GM12874 (cell line): ENCODE results near the gene KRT83.

Experiments
- TF ChIP-seq, protein P1 (sequence below): IDR thresholded peaks from 2 replicates; pipeline ENCODE4 v1.5.1; 2011; ENCODE audit warnings: low read depth, mild to moderate bottlenecking, control low read depth, low read length, moderate library complexity; ENCODE audit not compliant: insufficient read depth

KRT83 gene

DNA sequence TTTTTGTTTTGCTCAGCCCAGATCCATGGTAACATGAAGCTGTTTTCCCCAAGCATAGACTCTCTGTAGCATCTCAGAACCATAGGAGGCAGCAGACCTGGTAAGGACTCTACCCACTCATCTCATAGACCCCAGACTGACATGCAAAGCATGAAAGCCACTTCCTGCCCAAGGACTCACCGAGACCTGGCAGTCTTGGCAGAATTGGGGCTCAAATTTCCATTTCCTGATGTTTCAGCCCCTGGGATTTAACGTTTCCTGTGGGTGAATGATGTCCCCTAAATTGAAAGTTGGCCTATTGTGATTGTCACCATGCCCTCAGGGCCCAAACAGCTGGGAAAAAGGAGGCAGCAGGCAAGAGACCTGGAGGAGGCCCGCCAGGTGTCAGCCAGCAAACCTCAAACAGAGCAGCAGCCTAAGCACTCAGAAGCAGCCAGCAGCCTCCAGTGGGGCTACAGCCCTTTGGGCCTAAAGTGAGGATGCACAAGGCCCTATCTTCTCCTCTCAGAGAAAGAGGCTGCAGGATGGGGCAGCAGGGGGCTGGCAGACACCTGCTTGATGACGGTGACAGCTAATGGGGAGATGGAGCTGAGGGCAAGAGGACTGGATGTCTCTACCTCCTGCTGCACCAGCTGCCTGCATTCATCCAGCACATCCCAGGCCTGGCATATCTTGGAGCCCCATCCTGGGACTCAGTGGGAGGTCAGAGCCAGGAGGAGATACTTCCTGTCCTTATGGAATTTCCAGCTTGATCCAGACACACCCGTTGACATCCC lies 37.6 kb upstream of the KRT83 start:
- TF ChIP-seq, protein P1, sequence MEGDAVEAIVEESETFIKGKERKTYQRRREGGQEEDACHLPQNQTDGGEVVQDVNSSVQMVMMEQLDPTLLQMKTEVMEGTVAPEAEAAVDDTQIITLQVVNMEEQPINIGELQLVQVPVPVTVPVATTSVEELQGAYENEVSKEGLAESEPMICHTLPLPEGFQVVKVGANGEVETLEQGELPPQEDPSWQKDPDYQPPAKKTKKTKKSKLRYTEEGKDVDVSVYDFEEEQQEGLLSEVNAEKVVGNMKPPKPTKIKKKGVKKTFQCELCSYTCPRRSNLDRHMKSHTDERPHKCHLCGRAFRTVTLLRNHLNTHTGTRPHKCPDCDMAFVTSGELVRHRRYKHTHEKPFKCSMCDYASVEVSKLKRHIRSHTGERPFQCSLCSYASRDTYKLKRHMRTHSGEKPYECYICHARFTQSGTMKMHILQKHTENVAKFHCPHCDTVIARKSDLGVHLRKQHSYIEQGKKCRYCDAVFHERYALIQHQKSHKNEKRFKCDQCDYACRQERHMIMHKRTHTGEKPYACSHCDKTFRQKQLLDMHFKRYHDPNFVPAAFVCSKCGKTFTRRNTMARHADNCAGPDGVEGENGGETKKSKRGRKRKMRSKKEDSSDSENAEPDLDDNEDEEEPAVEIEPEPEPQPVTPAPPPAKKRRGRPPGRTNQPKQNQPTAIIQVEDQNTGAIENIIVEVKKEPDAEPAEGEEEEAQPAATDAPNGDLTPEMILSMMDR = peak; percentile 9; the same call in 1 of the 2 replicates

DNA sequence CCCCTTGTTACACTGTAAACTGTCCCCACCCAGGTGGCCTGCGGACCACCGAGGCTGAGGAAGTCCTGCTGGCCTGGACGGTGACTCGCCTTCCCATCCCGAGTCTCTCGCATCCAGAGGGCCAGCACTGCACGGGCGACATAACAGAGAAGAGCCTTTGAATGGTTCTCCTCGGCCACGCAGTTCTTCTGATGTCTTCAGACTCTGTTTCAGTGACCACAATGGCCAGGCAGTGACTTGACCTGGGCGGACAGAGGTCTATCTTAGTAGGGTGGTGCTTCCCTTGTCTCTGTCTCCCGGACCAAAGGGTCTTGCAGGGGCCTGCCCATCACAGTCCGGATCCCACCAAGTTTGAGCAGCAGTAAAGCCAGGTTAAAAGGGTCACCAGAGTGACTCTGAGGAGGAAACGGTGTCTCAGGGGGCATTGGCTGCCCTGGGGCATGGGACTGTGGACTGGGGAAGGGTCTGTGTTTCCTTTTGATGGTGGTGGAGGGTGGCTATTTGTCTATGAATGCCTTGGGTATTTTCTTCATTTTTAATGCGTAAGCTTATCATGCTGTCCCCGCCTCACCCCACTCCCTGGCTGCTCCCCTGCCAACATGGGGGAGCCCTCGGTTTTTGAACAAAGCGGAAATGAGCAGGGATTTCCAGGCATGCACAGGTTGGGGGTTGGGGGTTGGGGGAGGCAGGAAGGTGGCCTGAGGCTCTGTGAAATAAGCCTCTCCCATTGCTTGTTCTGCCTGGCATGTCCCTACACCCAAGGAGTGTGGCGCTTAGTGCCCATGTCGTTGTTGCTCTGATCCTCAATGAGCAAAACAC lies 35.8 kb upstream of the KRT83 start:
- TF ChIP-seq, protein P1 = no peak

DNA sequence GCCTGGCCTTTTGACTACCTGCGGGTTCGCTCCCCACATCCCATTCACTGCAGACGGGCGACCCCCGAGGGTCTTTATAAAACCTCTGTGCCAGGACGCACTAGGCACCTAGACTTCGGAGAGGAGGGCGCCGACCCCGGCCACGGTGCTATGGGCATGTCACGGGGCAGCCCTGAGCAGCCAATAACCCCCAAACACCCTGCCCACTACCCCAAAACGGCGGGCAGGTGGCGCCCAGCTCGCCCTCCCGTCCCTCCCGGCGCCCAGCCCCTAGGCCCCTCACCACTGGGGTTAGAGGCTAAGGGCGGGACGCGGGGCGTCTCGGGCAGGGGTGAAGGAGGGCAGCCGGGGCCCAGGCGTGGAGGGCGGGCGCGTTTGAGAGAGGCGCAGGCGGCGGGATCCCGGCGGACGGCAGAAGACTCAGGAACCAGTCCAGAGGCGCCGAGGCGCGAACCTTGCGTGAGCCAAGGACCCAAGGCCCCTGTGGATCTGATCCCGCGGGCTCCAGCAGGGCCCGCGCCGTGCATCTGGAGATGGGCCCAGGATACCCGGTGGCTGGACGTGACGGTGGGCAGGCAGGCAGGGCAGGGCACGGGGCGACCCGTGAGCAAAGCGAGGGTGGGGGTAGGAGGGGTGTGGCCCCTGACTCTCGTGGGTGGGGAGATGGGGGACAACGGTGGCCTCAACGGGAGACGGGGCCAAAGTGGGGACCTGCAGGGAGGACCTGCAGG lies 35.0 kb upstream of the KRT83 start:
- TF ChIP-seq, protein P1 = no peak

DNA sequence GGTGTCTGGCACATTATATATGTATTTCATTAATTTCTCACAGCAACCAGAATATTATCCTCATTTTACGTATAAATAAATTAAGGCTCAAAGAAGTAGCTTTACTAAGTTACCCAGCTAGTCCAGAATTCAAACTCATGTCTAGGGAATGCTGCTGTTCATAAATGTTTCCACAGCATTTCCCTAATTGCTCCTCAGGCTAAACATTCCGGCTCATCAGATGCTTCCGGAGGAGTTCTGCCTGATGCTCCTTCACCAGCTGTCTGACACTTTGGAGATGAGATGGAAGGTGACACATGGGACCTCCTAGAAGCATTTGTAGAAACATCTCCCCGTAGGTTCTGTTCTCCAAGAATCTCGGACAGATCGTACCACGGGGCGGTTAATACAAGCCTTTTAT lies 34.0 kb upstream of the KRT83 start:
- TF ChIP-seq, protein P1 = no peak

DNA sequence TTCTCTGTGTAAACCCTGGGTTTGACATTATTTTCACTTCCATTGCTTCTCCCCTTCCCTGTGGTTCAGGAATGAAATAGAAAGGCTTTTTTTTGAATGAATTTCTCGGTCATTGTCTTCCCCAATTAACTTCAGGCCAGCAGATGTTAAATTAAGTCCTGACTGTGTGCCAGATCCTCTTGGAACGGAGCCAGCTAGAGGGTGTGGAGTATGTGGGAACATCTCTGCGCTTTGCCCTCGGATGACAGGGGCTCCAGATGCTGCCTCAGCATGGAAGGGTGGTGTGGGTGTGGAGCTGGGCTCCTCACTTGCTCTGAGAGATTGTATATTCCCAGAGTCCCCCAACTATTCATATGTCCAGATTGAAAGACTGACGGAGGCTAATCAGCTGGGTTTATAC lies 33.0 kb upstream of the KRT83 start:
- TF ChIP-seq, protein P1 = no peak

DNA sequence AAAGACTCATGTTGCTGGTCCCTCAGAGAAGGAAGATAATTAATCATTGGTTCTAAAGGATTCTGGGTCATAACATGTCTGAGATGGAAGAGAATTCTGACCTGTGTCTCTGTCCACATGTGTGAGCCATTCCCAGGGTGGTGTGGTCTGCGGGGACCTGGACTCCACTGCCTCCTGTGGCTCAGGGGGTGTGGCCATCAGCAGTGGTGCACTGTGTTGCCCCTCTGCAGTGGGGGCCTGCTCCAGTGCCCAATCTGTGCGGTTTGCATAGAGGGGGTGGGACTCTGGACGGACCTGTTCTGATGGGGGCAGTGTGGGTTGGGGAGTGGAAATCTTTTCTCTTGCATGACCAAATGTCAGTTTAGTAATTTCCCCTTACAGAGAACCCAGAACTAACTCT lies 32.6 kb upstream of the KRT83 start:
- TF ChIP-seq, protein P1 = no peak

DNA sequence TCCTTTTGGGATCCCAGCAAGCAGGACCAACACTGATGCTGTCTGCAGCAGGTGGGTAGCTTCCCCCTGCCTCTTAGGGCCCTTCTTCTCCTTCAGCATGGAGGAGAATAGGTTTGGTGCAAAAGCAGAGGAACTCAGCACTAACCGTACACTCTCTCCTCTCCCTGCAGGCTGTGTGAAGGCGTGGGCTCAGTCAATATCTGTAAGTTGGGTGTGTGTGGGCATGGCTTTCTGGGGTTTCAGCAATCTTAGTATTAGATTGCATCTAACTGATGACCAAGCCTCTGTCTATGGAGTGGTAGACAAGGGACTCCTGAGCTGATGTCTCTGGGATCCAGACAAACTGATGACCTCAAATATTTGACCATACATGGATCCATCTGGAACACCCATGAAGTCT lies 31.8 kb upstream of the KRT83 start:
- TF ChIP-seq, protein P1 = no peak
